Activated gamma-delta T cell treated with anti-CD3 and anti-CD28 coated beads, Interleukin-2, amount 50 U/mL, for 16 hours (primary cell): ENCODE data around the gene PGGHG.

Experiments used
- DNase-seq: peaks from one replicate; pipeline ENCODE4 v3.0.0-alpha.2; 2020; ENCODE audit warnings: low read depth

PGGHG gene

DNA sequence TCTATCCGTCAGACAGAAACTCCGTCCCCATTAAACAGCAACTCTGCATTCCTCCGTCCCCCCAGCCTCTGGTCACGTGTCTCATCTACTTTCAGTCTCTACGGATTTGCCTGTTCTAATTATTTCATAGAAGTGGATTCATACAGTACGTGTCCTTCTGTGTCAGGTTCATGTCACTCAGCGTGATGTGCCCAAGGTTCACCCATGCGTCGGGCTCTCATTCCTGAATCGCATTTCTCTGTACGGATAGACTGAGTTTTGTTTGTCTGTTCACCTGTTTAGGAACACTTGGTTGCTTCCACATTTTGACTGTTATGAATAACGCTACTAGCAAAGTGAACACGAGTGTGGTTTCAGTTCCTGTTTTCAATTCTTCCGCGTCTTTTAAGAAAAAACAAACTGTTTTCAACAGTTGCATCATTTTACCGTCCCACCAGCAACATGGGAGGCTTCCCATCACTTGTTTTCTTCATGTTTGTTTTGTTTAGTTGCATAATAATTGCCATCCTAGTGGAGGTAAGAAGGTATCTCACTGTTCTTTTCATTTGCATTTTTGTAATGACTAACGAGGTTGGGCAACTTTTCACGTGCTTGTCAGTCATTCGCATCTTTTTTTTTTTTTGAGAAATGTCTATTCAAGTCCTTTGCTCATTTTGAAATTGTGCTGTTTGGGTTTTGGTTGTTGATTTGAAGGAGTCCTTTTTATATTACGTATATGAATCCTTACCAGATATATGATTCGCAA is 19.6 kb upstream of the PGGHG start:
- DNase-seq: no peak

DNA sequence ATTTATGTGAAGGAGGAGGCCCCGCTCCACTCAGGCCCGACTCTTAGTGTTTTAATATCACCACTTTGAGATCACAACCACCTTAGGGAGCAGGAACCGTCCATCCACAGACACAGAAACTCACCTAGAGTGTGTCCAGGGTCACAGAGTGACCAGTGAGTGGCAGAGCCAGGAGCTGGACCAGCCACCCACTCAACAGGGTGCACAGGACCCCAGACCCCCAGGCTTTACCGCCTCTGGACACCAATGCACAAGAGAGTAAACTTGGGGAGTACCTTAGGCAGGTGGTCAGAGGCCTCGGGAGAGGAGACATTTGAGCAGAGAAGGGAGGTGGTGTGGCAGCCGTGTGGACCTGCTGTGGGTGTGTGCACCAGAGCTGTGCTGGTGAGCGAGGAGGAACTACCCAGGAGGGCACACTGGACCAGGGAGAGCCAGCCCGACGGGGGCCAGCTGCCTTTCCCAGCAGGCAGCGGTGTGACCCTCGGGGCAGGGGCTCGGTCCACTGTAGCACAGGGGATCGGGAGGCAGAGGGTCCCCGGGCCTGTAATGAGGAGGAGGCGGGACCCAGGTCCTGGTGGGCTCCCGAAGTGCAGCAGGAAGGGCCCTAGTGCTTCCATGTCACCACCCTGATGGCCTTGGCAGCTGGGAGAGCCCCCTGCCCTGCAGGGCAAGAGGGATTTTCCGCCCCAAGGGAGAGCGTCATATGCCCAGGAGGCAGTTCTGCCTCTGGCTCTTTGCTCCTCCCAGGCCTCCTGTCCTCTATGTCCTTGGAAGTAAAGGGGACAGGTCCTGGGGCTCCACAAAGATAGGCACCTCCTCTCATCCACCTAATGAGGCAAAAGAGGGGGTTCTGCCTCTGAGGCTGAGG is 18.2 kb upstream of the PGGHG start:
- no peak for DNase-seq

DNA sequence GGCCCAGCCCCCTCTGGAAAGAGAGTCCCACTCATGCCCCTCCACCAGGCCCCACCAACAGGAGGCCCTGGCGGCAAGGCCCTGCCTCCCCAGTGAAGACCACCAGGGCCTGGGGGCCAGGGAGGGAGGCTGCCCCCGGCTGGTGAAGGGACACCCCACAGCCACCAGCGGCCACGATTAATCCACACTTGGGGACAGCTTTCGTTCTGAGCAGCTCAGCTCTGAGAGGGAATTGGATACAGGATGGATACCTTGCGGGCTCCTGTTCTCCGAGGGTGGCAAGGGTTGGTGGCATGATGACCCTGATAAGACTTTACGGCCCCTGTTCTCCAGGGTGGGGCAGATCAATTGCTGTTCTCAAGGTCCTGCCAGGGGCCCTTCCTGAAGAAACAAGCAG is 17.6 kb upstream of the PGGHG start:
- DNase-seq: no peak

DNA sequence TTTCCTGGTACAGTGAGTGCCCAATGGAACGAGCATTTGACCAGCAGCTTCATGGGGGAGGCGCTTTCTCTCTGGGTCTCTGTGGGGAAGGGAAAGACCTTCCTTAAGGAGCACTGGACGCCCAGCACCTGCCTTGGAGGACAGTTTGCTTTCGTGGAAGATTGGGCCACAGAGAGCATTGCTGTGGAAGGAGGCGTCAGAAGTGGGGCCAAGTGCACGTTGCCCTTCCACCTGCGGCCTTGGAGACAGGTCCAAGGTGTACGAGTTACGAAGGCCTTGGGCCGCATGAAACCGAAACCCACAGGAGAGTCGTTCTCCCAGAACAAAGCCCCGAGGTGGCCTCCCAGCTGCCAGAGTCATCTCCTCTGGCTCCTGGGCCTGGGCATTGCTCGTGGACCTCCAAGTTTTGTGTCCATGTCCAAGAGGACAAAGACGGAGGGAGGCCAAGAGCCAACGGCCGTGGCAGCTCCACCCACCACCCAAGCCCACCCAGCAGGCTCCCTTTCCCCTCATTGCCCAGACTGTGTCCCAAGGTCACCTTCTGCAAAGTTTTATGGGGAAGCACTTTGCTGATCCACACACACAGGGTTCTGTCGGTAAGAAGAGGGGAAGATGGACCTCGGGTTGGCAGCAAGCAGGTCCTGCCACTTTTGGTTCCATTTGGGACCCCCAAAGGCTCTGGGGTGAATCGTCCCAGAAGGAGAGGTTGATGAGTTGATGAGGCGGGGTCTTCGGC is 16.6 kb upstream of the PGGHG start:
- no peak for DNase-seq

DNA sequence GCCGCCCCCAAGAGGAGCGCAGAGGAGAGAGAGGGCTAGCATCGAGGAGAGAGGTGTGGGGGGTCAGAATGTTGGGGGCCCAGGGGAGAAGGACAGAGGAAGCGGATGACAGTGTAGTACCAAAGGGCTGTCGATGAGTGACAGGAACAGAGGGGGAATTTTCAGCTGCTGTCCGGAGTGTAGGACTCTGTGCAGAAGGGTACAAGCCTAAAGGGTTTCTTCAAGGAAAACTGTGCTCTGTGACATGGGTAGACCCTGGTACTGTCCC is 16.1 kb upstream of the PGGHG start:
- no peak for DNase-seq

DNA sequence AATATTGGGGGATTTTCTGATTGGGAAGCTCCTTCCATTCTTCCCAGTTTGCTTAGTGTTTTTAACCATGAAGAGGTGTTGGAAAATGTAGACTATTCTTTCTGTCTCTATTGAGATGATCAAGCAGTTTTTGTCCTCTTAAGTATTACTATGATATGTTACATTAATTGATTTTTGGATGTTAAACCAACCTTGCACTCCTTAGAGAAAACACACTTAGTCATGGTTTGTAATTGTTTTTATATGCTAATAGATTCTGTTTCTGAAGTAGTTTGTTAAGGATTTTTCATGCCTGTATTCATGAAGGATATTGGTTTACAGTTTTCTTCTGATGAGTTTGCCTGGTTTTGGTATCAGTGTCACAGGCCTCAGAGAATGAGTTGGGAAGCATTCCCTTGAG is 12.7 kb upstream of the PGGHG start:
- DNase-seq: no peak

DNA sequence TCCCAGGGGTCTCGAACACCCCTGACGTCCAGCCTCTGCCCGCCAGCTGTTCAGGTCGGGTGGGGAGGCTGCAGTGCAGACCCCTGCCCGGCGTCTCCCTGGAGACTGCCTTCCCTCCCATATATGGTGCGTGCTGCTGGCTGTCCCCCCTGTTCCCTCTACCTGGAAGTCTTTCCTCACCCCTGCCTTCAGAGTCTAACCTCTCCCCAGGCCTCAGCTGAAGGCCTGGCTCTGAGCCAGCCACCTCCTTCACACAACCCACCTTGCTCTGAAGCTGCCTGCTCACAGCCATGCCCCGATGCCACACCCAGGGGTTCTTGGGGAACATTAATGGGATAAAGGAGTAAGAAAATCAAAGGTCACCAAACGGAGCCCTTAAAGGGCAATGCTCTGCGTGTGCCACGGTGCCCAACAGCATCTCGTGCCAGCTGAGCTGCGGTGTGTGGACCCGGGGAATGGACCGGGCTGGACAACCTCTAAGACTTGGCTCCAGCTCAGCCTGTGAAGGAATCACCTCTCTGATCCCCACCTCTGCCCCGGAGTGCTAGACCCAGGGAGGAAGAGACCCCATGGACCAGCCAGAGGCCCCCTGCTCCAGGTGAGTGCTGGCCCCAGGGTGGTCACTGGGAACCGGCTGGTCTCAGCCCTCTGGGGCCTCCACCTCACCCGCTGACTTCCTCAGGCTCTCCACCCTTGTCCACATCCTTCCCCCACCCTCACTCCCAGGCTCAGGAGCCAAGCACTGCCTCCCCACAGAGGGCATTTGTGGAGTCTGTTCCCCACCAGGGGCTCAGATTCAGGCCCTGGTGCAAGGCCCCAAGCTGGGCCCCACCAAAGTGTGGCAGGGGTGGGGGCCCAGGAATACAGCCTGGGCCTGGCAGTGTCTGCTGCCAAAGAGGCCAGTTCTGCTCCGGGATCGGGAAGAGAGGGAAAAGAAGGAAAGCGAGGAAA is 10.7 kb upstream of the PGGHG start, which contains the start of gene NLRP6:
NLRP6 (plus strand) TSS at position 407 of the 951 bp plus-strand sequence; CDS start at position 570, 163 bp downstream.
- no peak for DNase-seq

DNA sequence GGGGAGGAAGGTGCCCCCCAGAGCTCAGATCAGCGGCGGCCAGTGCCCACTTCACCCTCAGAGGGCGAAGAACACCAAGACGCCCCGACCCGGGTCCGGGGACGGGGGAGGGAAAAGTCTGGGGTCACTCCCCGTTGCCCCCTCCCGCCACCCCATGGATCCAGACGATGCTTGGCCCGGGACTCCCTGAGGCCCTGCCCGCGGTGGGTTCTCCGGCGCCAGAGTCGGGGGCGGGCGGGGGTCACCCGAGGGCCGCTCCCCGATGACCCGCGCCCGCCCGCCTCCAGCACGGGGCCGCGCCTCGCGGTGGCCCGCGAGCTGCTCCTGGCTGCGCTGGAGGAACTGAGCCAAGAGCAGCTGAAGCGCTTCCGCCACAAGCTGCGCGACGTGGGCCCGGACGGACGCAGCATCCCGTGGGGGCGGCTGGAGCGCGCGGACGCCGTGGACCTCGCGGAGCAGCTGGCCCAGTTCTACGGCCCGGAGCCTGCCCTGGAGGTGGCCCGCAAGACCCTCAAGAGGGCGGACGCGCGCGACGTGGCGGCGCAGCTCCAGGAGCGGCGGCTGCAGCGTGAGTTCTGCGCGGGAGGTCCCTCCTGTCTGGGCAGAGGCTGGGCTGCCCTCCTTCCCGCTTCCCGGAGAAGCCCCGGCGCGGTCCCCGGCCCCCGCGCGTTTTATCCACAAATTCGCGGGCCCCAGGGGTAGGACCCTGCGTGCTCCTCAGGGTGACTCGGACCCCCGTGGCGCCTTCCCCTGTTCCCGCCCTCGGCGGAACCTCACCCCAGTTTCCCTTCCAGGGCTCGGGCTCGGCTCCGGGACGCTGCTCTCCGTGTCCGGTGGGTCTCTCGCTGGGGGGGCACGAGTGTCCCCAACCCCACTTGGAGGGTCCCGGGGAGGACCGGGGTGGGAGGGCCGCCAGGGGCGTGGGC is 9.6 kb upstream of the PGGHG start:
- no peak for DNase-seq

DNA sequence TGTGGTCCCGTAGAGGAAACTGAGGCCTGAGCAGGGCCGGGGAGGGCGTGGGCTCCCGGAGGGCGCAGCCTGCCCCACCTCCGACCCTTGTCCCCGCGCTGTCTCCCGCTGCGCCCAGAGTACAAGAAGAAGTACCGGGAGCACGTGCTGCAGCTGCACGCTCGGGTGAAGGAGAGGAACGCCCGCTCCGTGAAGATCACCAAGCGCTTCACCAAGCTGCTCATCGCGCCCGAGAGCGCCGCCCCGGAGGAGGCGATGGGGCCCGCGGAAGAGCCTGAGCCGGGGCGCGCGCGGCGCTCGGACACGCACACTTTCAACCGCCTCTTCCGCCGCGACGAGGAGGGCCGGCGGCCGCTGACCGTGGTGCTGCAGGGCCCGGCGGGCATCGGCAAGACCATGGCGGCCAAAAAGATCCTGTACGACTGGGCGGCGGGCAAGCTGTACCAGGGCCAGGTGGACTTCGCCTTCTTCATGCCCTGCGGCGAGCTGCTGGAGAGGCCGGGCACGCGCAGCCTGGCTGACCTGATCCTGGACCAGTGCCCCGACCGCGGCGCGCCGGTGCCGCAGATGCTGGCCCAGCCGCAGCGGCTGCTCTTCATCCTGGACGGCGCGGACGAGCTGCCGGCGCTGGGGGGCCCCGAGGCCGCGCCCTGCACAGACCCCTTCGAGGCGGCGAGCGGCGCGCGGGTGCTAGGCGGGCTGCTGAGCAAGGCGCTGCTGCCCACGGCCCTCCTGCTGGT is 8.8 kb upstream of the PGGHG start:
- DNase-seq: no peak

DNA sequence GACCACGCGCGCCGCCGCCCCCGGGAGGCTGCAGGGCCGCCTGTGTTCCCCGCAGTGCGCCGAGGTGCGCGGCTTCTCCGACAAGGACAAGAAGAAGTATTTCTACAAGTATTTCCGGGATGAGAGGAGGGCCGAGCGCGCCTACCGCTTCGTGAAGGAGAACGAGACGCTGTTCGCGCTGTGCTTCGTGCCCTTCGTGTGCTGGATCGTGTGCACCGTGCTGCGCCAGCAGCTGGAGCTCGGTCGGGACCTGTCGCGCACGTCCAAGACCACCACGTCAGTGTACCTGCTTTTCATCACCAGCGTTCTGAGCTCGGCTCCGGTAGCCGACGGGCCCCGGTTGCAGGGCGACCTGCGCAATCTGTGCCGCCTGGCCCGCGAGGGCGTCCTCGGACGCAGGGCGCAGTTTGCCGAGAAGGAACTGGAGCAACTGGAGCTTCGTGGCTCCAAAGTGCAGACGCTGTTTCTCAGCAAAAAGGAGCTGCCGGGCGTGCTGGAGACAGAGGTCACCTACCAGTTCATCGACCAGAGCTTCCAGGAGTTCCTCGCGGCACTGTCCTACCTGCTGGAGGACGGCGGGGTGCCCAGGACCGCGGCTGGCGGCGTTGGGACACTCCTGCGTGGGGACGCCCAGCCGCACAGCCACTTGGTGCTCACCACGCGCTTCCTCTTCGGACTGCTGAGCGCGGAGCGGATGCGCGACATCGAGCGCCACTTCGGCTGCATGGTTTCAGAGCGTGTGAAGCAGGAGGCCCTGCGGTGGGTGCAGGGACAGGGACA is 8.0 kb upstream of the PGGHG start:
- DNase-seq: no peak

DNA sequence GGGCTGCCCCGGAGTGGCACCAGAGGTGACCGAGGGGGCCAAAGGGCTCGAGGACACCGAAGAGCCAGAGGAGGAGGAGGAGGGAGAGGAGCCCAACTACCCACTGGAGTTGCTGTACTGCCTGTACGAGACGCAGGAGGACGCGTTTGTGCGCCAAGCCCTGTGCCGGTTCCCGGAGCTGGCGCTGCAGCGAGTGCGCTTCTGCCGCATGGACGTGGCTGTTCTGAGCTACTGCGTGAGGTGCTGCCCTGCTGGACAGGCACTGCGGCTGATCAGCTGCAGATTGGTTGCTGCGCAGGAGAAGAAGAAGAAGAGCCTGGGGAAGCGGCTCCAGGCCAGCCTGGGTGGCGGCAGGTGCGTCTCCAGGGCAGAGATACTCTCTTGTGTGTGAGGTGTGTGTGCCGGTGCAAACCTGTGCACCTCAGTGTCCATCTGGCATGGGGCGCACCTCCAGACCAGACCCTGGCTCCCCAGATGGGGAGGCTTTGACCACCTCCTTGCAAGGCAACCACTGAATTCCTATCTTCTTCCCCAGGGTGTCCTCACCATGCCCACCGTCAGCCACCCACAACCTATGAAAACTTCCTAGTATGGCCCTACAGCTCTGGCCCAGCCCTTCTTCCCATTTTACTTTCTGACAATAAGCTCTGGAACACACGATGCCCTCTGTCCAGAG is 7.3 kb upstream of the PGGHG start:
- DNase-seq: no peak

DNA sequence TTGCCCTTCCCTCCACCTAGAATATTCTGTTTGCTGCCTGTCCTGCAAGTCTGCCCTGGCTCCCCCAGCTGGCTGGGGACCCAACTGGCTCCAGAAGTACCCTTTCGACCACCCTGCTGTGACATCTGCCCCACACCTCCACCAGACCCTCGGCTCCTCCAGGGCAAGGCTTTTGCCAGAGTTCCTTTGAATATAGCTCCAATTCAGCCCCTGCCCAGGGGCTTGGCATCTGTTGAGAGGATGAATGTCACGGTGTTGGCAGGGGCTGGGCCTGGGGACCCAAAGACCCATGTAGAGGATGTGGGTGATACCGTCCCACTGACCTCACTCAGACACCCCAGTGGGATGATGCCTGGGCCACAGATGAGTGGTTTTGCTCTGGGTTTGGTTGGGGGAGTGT is 6.8 kb upstream of the PGGHG start:
- no peak for DNase-seq

DNA sequence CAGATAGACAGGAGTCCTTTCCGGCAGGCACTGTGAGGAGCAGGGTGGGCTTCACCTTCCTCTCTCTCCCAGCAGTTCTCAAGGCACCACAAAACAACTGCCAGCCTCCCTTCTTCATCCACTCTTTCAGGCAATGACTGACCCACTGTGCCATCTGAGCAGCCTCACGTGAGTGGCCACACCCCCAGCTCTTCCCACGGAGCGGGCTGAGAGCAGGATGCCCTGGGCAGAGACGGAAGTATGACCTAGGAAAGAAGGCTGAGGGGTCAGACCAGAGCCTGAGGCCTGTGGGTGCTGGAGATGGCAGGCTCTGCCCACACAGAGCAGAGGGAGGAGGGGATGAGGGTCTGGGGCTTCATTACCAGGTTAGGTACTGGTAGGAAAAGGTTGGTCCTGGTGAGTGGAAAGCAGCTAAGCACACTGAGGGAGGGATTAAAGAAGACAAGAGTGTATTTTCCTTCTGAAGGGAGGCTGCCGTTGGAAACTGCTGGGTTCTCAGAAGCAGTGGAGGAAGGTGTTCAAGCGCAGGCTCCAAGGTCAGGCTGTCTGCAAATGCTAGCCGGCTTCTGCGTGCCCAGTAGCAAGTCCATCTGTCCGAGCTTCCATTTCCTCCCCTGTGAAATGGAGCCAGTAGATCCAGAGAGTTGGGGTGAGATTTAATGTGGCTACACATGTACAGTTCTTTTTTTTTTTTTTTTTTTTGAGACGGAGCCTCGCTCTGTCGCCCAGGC is 6.1 kb upstream of the PGGHG start:
- no peak for DNase-seq

DNA sequence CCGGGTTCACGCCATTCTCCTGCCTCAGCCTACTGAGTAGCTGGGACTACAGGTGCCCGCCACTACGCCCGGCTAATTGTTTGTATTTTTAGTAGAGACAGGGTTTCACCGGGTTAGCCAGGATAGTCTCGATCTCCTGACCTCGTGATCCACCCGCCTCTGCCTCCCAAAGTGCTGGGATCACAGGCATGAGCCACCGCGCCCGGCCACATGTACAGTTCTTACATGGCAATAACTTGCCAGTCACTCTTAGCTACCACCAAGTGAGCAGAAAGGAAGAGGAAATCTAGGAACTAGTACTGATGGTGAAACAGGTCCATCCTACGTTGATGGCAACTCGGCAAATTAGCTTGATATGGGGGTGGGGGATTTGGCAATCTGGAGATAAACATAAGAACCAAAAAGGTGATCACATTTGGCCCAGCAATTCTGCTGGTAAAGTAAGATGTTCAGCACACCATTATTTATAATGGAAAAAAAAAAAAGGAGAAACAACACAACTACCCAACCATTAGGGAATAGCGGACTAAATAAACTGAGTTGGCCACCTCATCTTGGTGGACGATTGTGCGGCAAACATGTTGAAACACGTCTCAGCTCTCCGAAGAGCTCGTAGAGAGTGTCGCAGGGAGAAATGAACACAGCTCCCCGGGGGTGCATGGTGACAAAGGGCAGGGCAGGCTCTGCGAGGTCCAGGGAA is 5.4 kb upstream of the PGGHG start:
- DNase-seq: no peak

DNA sequence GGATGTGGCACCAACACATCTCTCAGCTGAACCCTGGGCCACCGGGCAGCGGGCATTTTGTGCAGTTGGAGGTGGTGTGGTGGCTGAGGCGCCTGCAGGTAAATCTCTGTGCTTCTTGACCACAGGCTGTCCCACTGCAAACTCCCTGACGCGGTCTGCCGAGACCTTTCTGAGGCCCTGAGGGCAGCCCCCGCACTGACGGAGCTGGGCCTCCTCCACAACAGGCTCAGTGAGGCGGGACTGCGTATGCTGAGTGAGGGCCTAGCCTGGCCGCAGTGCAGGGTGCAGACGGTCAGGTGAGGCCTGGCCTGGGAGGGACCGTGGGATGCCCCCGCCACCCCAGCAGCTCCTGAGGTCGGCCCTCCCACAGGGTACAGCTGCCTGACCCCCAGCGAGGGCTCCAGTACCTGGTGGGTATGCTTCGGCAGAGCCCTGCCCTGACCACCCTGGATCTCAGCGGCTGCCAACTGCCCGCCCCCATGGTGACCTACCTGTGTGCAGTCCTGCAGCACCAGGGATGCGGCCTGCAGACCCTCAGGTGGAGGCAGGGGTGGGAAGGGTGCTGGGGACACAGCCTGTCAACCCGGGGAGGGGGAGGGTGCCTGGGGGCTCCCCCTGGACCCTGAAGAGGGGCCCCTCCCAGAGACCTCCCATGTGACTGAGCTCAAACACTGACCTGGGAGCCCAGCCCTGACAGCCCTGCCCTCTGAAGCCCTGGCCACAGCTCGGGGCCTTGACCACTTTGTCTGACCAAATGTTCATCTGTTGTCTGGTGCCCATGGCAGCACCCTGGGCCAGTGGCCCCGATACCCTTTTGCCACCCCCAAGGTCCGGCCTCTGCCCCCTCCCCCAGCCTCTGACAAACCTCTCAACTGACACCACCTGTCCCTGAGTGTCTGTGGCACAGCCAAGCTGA is 4.6 kb upstream of the PGGHG start:
- no peak for DNase-seq
